Left lung (tissue), 10 donors: ENCODE measurements around the gene OSBPL3. TPM values are rescaled to one million over a fixed set of nuclear protein-coding genes. Genes with fewer than 3 reads are reported as not detected.

Experiments used
- ATAC-seq: fragments of 200-7000 bp; cut with Tn5 transposase; one replicate; pipeline ENCODE4 v1.9.1; 2020; ENCODE audit warnings: moderate library complexity
- DNase-seq, 4 donors: peaks; one replicate each; pipeline ENCODE4 v3.0.0-alpha.2; 2013 to 2020
- H3K27ac ChIP-seq, 2 donors: fragments of 200-600 bp; sonication (generic) in 1 of 2; one replicate each; pipeline versions ENCODE4 v1.5.0 to v1.8.0; 2020 to 2021
- H3K27me3 ChIP-seq, 2 donors: fragments of 200-600 bp; sonication (generic) in 1 of 2; one replicate each; pipeline versions ENCODE4 v1.5.0 to v1.8.0; 2020 to 2021
- H3K36me3 ChIP-seq, 2 donors: fragments of 200-600 bp; sonication (generic) in 1 of 2; one replicate each; pipeline versions ENCODE4 v1.5.0 to v1.8.0; 2020 to 2021
- H3K4me1 ChIP-seq, 2 donors: fragments of 200-600 bp; one replicate each; pipeline ENCODE4 v1.8.0; 2021
- H3K4me3 ChIP-seq, 2 donors: fragments of 200-600 bp; sonication (generic) in 1 of 2; one replicate each; pipeline versions ENCODE4 v1.5.0 to v1.8.0; 2020 to 2021; ENCODE audit warnings: mild to moderate bottlenecking in 1 of 2
- H3K9me3 ChIP-seq, 2 donors: fragments of 200-600 bp; sonication (generic) in 1 of 2; one replicate each; pipeline versions ENCODE4 v1.5.0 to v1.8.0; 2020 to 2021
- intact Hi-C, 2 donors: fragments of 100-400 bp; cut with DNase I; formaldehyde crosslinking; loops; one replicate each; pipeline versions ENCODE4 v1.11.2 to v1.14.2; 2022
- polyA plus RNA-seq, 6 donors: library from polyadenylated mRNA; unstranded; fragments of 120-200 nt; gene quantifications; one replicate each; pipeline ENCODE4 v1.2.1, GENCODE V29; 2013; ENCODE audit not compliant: insufficient read length in 6 of 6
- total RNA-seq, 2 donors: library from RNA; stranded (reverse); fragmentation: NEBNext Ultra II Directional; extraction: Animal tissue kit (Norgen Biotek cat#: 25700); gene quantifications; one replicate each; pipeline ENCODE4 v1.2.1, GENCODE V29; 2021
- TF ChIP-seq, protein P1 (sequence below), 2 donors: fragments of 200-600 bp; sonication (generic) in 1 of 2; IDR thresholded peaks; one replicate each; pipeline versions ENCODE4 v1.5.0 to v1.8.0; 2021; ENCODE audit warnings: antibody characterized with exemption in 2 of 2
- donor health status: DM: no; HTN: yes; CAD: no.
- donor health status: DM: no; HTN: no; CAD: no.

The OSBPL3 gene
- total and polyA plus RNA-seq, 8 donors: 2.3 to 30.5 (median 3.3) TPM

DNA sequence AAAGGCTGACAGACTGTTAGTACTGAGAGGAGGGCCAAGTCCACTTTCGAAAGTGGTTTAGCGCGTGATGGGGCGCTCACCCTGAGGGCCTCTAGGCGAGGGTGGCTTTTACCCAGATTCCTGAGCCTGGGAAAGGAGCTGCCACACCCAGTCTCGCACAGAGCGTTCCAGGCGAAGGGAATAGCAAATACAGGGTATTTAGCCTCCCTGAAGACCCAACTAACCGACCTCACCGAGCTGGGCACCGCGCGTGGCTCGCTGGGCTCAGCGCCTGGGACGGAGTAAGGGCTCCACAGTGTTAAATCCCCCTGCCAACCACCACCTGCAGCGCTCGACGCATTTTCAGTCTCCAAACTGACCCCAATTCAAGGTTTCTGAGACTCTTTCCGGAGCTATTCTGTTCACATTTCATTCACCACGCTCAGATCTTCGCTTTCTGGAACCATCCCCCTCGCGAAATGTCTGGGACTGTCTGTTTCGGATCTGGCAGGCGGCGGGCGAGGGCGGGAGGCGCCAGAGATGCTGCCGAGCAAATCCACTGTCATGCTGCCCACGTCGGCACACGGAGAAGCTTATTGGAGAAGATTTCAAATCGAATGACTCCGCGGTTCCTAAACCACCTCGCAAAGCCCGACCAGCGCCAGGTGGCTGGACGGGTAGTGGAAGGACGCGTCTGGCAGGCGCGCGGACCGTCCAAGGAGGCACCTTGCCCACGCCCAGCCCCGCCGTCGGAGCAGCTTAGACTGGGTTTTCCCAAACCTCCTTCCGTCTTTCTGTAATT, 1.4 kb upstream of the OSBPL3 start:
- Histone ChIP-seq H3K36me3 (no peaks in the 10 kb centered on the region), H3K27me3 (peaks cover 0 to 39% of the 10 kb centered on the region in 2 donors), H3K4me3 (peak overlapping the region; percentile 55 to 84), H3K4me1 (peaks cover 0 to 28% of the 10 kb centered on the region in 2 donors), H3K27ac (peak overlapping the region; percentile 78 to 94), H3K9me3 (no peaks in the 10 kb centered on the region)
- TF ChIP-seq, protein P1, sequence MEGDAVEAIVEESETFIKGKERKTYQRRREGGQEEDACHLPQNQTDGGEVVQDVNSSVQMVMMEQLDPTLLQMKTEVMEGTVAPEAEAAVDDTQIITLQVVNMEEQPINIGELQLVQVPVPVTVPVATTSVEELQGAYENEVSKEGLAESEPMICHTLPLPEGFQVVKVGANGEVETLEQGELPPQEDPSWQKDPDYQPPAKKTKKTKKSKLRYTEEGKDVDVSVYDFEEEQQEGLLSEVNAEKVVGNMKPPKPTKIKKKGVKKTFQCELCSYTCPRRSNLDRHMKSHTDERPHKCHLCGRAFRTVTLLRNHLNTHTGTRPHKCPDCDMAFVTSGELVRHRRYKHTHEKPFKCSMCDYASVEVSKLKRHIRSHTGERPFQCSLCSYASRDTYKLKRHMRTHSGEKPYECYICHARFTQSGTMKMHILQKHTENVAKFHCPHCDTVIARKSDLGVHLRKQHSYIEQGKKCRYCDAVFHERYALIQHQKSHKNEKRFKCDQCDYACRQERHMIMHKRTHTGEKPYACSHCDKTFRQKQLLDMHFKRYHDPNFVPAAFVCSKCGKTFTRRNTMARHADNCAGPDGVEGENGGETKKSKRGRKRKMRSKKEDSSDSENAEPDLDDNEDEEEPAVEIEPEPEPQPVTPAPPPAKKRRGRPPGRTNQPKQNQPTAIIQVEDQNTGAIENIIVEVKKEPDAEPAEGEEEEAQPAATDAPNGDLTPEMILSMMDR (IDR thresholded peaks at IDR 0.05): no peak
- intact Hi-C loops: no loop called here
- peak; percentile 26 for ATAC-seq
- DNase-seq: peak in 3 of 4 donors; percentile 27 to 90 (median 60)

DNA sequence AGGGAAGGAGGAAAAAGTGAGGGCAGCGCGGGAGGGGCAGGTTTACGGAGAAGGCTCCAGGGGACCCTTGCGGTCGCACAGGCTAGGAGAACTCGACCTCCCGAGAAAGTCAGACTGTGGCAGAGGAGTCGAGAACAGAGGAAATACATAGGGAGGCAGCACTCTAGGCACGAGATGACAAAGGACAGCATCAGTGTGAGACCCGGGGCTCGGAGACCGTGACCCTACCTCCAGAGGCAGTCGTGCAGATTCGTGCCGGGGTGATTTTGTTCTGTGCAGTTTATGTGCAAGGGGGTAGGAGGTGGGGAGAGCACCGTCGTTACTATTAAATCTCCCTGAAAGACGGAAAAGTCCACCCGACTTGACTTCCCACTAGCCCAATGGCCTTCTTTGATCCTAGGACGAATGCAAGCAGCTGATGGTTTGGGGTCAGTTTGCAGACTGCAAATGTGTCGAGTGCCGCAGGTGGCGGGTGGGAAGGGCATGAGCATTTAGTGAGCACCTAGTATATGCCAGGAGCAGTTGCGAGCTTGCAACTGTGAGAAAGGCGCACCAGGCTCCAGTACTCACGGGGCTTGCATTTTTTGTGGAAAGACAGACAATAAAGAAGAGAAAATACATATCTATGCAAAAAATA, 674 bp upstream of the OSBPL3 start:
- Histone ChIP-seq H3K27me3 (peaks cover 0 to 39% of the 10 kb centered on the region in 2 donors), H3K27ac (peak overlapping the region; percentile 78 to 94), H3K36me3 (no peaks in the 10 kb centered on the region), H3K9me3 (no peaks in the 10 kb centered on the region), H3K4me1 (peaks cover 0 to 28% of the 10 kb centered on the region in 2 donors), H3K4me3 (peak overlapping the region; percentile 55 to 84)
- TF ChIP-seq, protein P1 (IDR thresholded peaks at IDR 0.05): no peak
- peak; percentile 6 for ATAC-seq
- DNase-seq: peak in 3 of 4 donors; percentile 7 to 57 (median 41)
- intact Hi-C loops: no loop called here

DNA sequence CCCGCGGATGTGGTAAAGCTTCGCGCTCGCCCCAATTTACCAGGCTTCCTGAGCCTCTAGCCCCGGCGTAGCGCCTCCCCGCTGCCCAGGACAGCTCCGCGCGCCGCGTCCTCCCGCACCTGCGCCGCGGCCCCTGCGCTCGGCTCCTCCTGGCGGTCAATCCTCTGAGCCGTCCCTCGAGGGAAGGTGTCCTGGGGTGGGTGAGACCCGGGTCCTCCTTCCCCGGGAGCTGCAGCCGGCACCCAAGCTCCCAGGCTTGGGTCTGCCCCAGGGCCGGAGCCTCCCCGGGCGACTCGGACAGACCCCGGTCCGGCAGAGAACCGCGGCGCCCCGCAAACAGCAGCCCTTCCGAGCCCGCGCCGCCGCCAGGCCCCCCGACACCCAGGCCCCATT, 512 bp downstream of the OSBPL3 start:
- Histone ChIP-seq H3K36me3 (no peaks in the 10 kb centered on the region), H3K27me3 (peaks cover 0 to 39% of the 10 kb centered on the region in 2 donors), H3K4me1 (peaks cover 0 to 28% of the 10 kb centered on the region in 2 donors), H3K9me3 (no peaks in the 10 kb centered on the region), H3K4me3 (peak overlapping the region; percentile 55 to 84), H3K27ac (peak overlapping the region; percentile 78 to 94)
- ATAC-seq (peak; percentile 61), DNase-seq (peak in 3 of 4 donors; percentile 45 to 90 (median 77))
- TF ChIP-seq, protein P1 (IDR thresholded peaks at IDR 0.05): peak; percentile 13 to 19
- intact Hi-C loops: no loop called here

DNA sequence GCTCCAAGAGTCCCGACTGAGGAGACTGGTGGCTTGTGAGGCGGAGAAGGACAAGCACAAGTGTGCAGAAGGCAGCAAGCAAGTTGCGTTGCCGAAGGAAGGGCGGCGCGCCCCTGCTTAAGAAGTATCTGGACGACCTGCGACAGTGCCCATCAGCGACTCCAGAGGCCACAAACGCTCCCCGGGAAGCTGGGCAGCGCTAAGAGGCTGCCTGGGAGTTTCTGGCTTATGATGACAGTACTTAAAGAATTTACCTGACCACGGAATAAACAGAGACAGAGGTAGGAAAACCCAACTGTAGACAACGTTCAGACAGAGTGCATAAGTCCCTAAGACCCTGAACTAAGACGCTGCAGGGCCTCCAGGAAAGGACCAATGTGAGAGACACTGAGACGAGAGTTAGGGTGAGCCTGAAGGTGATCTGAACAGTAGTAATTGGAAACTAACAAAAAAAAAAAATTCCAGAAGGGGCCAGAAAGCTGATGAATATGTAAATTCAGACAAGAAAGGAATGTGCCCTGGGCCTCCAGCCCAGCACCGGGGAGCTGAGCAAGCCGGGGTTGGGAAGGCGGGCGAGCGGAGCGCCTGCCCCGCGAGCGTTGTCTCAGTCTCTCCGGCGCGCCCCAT, 1.0 kb downstream of the OSBPL3 start:
- ATAC-seq: peak; percentile 0
- intact Hi-C loops: no loop called here
- Histone ChIP-seq H3K9me3 (no peaks in the 10 kb centered on the region), H3K4me3 (peak overlapping the region; percentile 55 to 84), H3K36me3 (no peaks in the 10 kb centered on the region), H3K27ac (peak overlapping the region; percentile 78 to 94), H3K27me3 (peaks cover 0 to 39% of the 10 kb centered on the region in 2 donors), H3K4me1 (peaks cover 0 to 28% of the 10 kb centered on the region in 2 donors)
- TF ChIP-seq, protein P1 (IDR thresholded peaks at IDR 0.05): no peak
- DNase-seq: peak in 3 of 4 donors; percentile 4 to 78 (median 42)
